ENCODE results near the gene TMEM245. TPM values are rescaled to one million over a fixed set of nuclear protein-coding genes. Genes with fewer than 3 reads are reported as not detected.

Gene TMEM245
- total RNA-seq, 2 experiments from 2014 or later, result 23.3 to 26.7 TPM

- intact Hi-C loops (cut with micrococcal nuclease), result no loop called here
- Mint-ChIP-seq H3K36me3 (ENCODE audit: low read depth) (peaks cover 45% of the 10 kb centered on the region), H3K4me1 (ENCODE audit: low read depth) (peaks cover 11% of the 10 kb centered on the region), H3K4me3 (no peak overlapping the region), H3K27me3 (no peaks in the 10 kb centered on the region), H3K9me3 (no peaks in the 10 kb centered on the region), H3K27ac (no peak overlapping the region)
- no peak for DNase-seq
- ChIA-PET POLR2A (no interaction called here), CTCF (interaction anchor here (1.4 kb wide), 1 partner anchor 14 kb away, joined by 3 read pairs; no protein-coding TSS in a partner anchor)
- TF ChIP-seq, protein P1, sequence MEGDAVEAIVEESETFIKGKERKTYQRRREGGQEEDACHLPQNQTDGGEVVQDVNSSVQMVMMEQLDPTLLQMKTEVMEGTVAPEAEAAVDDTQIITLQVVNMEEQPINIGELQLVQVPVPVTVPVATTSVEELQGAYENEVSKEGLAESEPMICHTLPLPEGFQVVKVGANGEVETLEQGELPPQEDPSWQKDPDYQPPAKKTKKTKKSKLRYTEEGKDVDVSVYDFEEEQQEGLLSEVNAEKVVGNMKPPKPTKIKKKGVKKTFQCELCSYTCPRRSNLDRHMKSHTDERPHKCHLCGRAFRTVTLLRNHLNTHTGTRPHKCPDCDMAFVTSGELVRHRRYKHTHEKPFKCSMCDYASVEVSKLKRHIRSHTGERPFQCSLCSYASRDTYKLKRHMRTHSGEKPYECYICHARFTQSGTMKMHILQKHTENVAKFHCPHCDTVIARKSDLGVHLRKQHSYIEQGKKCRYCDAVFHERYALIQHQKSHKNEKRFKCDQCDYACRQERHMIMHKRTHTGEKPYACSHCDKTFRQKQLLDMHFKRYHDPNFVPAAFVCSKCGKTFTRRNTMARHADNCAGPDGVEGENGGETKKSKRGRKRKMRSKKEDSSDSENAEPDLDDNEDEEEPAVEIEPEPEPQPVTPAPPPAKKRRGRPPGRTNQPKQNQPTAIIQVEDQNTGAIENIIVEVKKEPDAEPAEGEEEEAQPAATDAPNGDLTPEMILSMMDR (IDR thresholded peaks at IDR 0.05), result no peak
- ATAC-seq, result no peak
Observed at GRCh38 chr9:109082091-109082620, 37.6 kb downstream of the TMEM245 start.

- H3K4me3 Mint-ChIP-seq, result no peak overlapping the region
- H3K36me3 Mint-ChIP-seq (ENCODE audit: low read depth), result peaks cover 42% of the 10 kb centered on the region
- CTCF ChIA-PET, result no interaction called here
- TF ChIP-seq, protein P1 (IDR thresholded peaks at IDR 0.05), result no peak
- no peaks in the 10 kb centered on the region for H3K9me3 Mint-ChIP-seq
- ATAC-seq (no peak), DNase-seq (no peak)
- H3K27me3 Mint-ChIP-seq, result no peaks in the 10 kb centered on the region
- H3K4me1 Mint-ChIP-seq (ENCODE audit: low read depth), result peaks cover 8% of the 10 kb centered on the region
- intact Hi-C loops (cut with micrococcal nuclease), result no loop called here
- H3K27ac Mint-ChIP-seq, result no peak overlapping the region
- POLR2A ChIA-PET, result no interaction called here
Observed at GRCh38 chr9:109074236-109074889, 45.4 kb downstream of the TMEM245 start.

- DNase-seq (no peak), ATAC-seq (no peak)
- ChIA-PET POLR2A (no interaction called here), CTCF (no interaction called here)
- TF ChIP-seq, protein P1 (IDR thresholded peaks at IDR 0.05), result no peak
- Mint-ChIP-seq H3K4me1 (ENCODE audit: low read depth) (peaks cover 8% of the 10 kb centered on the region), H3K36me3 (ENCODE audit: low read depth) (peaks cover 30% of the 10 kb centered on the region), H3K27ac (no peak overlapping the region), H3K27me3 (no peaks in the 10 kb centered on the region), H3K4me3 (no peak overlapping the region), H3K9me3 (no peaks in the 10 kb centered on the region)
- intact Hi-C loops (cut with micrococcal nuclease), result no loop called here
Observed at GRCh38 chr9:109072821-109073435, 46.8 kb downstream of the TMEM245 start.

GRCh38 chr9:109072133-109072692 lies 47.5 kb downstream of the TMEM245 start:
- CTCF ChIA-PET, result no interaction called here
- Mint-ChIP-seq H3K27ac (no peak overlapping the region), H3K4me3 (no peak overlapping the region), H3K9me3 (no peaks in the 10 kb centered on the region), H3K4me1 (ENCODE audit: low read depth) (peaks cover 8% of the 10 kb centered on the region), H3K27me3 (no peaks in the 10 kb centered on the region), H3K36me3 (ENCODE audit: low read depth) (peaks cover 32% of the 10 kb centered on the region)
- POLR2A ChIA-PET, result no interaction called here
- intact Hi-C loops (cut with micrococcal nuclease), result no loop called here
- ATAC-seq (no peak), DNase-seq (no peak)
- TF ChIP-seq, protein P1 (IDR thresholded peaks at IDR 0.05), result no peak

GRCh38 chr9:109068764-109069163 lies 51.0 kb downstream of the TMEM245 start:
- Mint-ChIP-seq H3K4me3 (no peak overlapping the region), H3K36me3 (ENCODE audit: low read depth) (peaks cover 28% of the 10 kb centered on the region), H3K9me3 (no peaks in the 10 kb centered on the region), H3K27ac (no peak overlapping the region), H3K27me3 (no peaks in the 10 kb centered on the region), H3K4me1 (ENCODE audit: low read depth) (no peaks in the 10 kb centered on the region)
- CTCF ChIA-PET, result interaction anchor here (1.3 kb wide), 1 partner anchor 13 kb away, joined by 3 read pairs; no protein-coding TSS in a partner anchor
- ATAC-seq (no peak), DNase-seq (no peak)
- POLR2A ChIA-PET, result no interaction called here
- intact Hi-C loops (cut with micrococcal nuclease), result no loop called here
- TF ChIP-seq, protein P1 (IDR thresholded peaks at IDR 0.05), result no peak
